Spinal cord (tissue), 10 donors: ENCODE measurements around the gene HYCC1. TPM values are rescaled to one million over a fixed set of nuclear protein-coding genes. Genes with fewer than 3 reads are reported as not detected.

Source experiments
- DNase-seq, 6 donors: peaks; one replicate each; pipeline versions ENCODE4 v3.0.0 to v3.0.0-alpha.2; 2013 to 2015; ENCODE audit warnings: low spot score in 6 of 6, low read depth in 4 of 6
- H3K27ac ChIP-seq: one replicate; pipeline ENCODE4 v1.5.1; 2013; ENCODE audit warnings: low read depth, low read length, control low read depth
- H3K27me3 ChIP-seq: one replicate; pipeline ENCODE4 v1.6.1; 2013; ENCODE audit warnings: low read length; ENCODE audit not compliant: control insufficient read depth, insufficient read depth
- H3K36me3 ChIP-seq: one replicate; pipeline ENCODE4 v1.6.1; 2013; ENCODE audit warnings: low read length; ENCODE audit not compliant: control insufficient read depth, insufficient read depth
- H3K4me1 ChIP-seq: one replicate; pipeline ENCODE4 v1.6.1; 2013; ENCODE audit warnings: low read length; ENCODE audit not compliant: control insufficient read depth, insufficient read depth
- H3K4me3 ChIP-seq: one replicate; pipeline ENCODE4 v1.5.1; 2013; ENCODE audit warnings: low read depth, low read length, control low read depth
- H3K9me3 ChIP-seq: one replicate; pipeline ENCODE4 v1.6.1; 2013; ENCODE audit warnings: low read length; ENCODE audit not compliant: control insufficient read depth, insufficient read depth
- WGBS: methylation state at CpG from one replicate; pipeline ENCODE4 v1.1.5; 2013; ENCODE audit warnings: missing lambda C conversion rate; ENCODE audit not compliant: insufficient coverage; 5-methylcytosine and 5-hydroxymethylcytosine counted together
- polyA plus RNA-seq, 2 donors: library from polyadenylated mRNA; unstranded; fragments of 120-200 nt; gene quantifications; one replicate each; pipeline ENCODE4 v1.2.1, GENCODE V29; 2013; ENCODE audit not compliant: insufficient read length in 2 of 2
- total RNA-seq, 2 donors: library from RNA; depleted of rRNA in 1 of 2; stranded (reverse); fragments of 120-200 nt in 1 of 2; fragments of >200 nt in 1 of 2; gene quantifications; one replicate each; pipeline versions ENCODE4 v1.2.3 to v1.2.4, GENCODE V29; 2013 to 2014
- donor health status: healthy.

The HYCC1 gene
- total and polyA plus RNA-seq, 4 donors = 15.9 to 52.7 (median 27.1) TPM

GRCh38 chr7:23003505-23004246 is 10.3 kb downstream of the HYCC1 start:
- no peaks in the 10 kb centered on the region for H3K36me3 ChIP-seq
- no peaks in the 10 kb centered on the region for H3K27me3 ChIP-seq
- WGBS = 38% methylated on average over 1 of the region's 2 CpGs
- H3K4me3 ChIP-seq = no peak overlapping the region
- no peak overlapping the region for H3K27ac ChIP-seq
- no peaks in the 10 kb centered on the region for H3K4me1 ChIP-seq
- H3K9me3 ChIP-seq = no peaks in the 10 kb centered on the region
- no peak for DNase-seq

DNA sequence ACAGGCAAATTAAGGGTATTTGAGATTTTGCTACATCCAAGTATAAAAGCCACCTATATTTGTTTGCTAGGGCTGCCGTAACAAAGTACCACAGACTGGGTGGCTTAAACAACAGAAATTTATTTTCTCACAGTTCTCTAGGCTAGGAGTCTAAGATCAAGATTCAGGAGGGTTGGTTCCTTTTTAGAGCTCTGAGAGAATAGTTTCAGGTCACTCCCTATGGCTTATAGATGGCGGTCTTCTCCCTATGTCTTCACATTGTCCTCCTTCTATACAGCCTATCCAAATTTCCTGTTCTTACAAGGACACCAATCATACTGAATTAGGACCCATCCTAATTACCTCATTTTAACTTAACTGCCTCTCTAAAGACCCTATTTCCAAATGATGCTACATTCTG is 11.2 kb downstream of the HYCC1 start:
- WGBS = 100% methylated on average over 1 of the region's 2 CpGs
- no peak overlapping the region for H3K27ac ChIP-seq
- H3K4me3 ChIP-seq = no peak overlapping the region
- DNase-seq = no peak
- no peaks in the 10 kb centered on the region for H3K4me1 ChIP-seq
- H3K36me3 ChIP-seq = no peaks in the 10 kb centered on the region
- no peaks in the 10 kb centered on the region for H3K9me3 ChIP-seq
- H3K27me3 ChIP-seq = no peaks in the 10 kb centered on the region

DNA sequence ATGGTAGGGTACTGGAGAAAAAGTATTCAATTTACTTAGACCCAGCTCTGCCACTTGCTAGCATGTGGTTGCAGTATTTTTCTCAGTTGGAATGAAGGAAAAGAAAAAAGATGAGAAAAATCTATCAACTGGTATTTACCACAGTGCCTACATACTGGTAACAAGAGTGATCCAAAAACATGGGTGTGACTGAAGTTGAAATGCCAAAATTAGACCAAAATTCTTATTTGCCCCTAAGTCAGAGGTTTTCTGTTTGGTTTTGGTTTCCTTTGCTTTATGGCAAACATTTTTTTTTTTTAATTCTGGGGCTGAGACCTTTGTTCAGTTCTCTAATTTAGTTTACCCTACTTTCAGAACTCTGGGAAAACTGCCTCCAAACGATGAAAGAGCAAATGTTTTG is 12.3 kb downstream of the HYCC1 start:
- Histone ChIP-seq H3K27ac (no peak overlapping the region), H3K27me3 (no peaks in the 10 kb centered on the region), H3K36me3 (no peaks in the 10 kb centered on the region), H3K4me1 (no peaks in the 10 kb centered on the region), H3K4me3 (no peak overlapping the region), H3K9me3 (no peaks in the 10 kb centered on the region)
- no peak for DNase-seq
- WGBS = no CpG with 5 or more reads among the region's 1 CpG

GRCh38 chr7:23000597-23001360 is 13.2 kb downstream of the HYCC1 start:
- no peaks in the 10 kb centered on the region for H3K27me3 ChIP-seq
- DNase-seq = no peak
- no CpG with 5 or more reads among the region's 4 CpGs for WGBS
- H3K4me3 ChIP-seq = no peak overlapping the region
- no peaks in the 10 kb centered on the region for H3K9me3 ChIP-seq
- no peaks in the 10 kb centered on the region for H3K4me1 ChIP-seq
- no peaks in the 10 kb centered on the region for H3K36me3 ChIP-seq
- no peak overlapping the region for H3K27ac ChIP-seq

GRCh38 chr7:22998519-22998896 is 15.4 kb downstream of the HYCC1 start:
- Histone ChIP-seq H3K27ac (no peak overlapping the region), H3K27me3 (no peaks in the 10 kb centered on the region), H3K4me1 (no peaks in the 10 kb centered on the region), H3K4me3 (no peak overlapping the region), H3K36me3 (no peaks in the 10 kb centered on the region), H3K9me3 (no peaks in the 10 kb centered on the region)
- peak in 2 of 6 donors; percentile 11 to 66 for DNase-seq
- 33% methylated on average over 2 of the region's 2 CpGs for WGBS

DNA sequence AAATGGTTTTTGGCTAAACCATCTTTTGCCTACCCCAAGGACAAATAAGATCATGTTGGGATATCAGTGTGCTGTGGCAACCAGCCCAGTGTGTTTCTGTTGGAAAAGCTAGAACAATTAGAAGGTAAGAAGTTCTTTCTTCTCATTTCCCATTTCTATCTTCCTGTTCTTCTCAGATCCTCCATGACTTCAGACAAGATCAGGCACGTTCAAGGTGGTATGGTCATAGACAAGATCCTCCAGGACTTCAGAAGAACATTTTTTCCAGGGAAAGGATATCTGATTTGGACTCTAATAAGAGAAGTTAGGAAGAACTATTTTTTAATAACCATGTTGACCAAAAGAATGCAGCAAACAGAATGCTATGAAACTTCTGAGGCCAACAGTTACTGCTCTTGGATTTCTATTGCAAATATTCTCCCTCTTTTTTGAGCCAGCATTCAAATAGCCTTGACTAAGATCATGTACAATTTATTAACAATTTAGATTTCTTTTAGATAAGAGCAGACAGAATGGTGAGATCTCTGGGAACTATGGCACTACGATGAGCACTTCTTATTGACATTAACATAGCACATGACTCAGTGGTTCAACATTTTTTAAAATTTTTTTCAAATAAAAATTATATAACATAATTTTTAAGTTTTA is 15.9 kb downstream of the HYCC1 start:
- no peak for DNase-seq
- no peaks in the 10 kb centered on the region for H3K9me3 ChIP-seq
- no CpG with 5 or more reads among the region's 2 CpGs for WGBS

GRCh38 chr7:22996470-22996869 is 17.5 kb downstream of the HYCC1 start:
- Histone ChIP-seq H3K36me3 (no peaks in the 10 kb centered on the region), H3K27me3 (no peaks in the 10 kb centered on the region), H3K4me1 (no peaks in the 10 kb centered on the region), H3K27ac (no peak overlapping the region), H3K4me3 (no peak overlapping the region), H3K9me3 (no peaks in the 10 kb centered on the region)
- DNase-seq = no peak
- no CpG with 5 or more reads among the region's 1 CpG for WGBS

More for the DNA sequence above, 15.9 kb downstream of the HYCC1 start:
- Histone ChIP-seq H3K27ac (no peak overlapping the region), H3K36me3 (no peaks in the 10 kb centered on the region), H3K27me3 (no peaks in the 10 kb centered on the region), H3K4me3 (no peak overlapping the region), H3K4me1 (no peaks in the 10 kb centered on the region)

DNA sequence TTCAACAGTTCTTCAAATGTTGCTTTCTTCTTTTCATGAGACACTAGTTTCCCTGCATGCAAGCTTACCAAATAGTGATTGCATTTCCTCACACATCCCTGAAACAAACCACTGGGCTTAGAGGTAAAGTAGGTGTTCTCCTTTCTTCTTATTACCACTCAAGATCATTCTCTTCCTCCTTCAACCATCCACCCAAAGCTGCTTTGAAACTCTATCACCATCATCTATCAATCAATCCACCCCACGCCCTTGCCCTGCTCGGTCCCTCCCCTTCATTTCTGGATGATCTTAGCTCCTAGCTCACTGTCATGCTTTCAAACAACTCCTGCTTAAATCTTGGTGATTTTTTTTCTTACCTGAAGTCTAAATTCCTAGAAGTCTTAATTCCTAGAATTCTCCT is 18.9 kb downstream of the HYCC1 start:
- no peaks in the 10 kb centered on the region for H3K36me3 ChIP-seq
- no peak overlapping the region for H3K4me3 ChIP-seq
- H3K27ac ChIP-seq = no peak overlapping the region
- no peaks in the 10 kb centered on the region for H3K27me3 ChIP-seq
- DNase-seq = no peak
- 100% methylated on average over 2 of the region's 2 CpGs for WGBS
- H3K9me3 ChIP-seq = no peaks in the 10 kb centered on the region
- H3K4me1 ChIP-seq = no peaks in the 10 kb centered on the region

- no CpG with 5 or more reads among the region's 3 CpGs for WGBS
- no peaks in the 10 kb centered on the region for H3K4me1 ChIP-seq
- no peak overlapping the region for H3K27ac ChIP-seq
- H3K9me3 ChIP-seq = no peaks in the 10 kb centered on the region
- DNase-seq = no peak
- H3K4me3 ChIP-seq = no peak overlapping the region
- H3K27me3 ChIP-seq = no peaks in the 10 kb centered on the region
- no peaks in the 10 kb centered on the region for H3K36me3 ChIP-seq
Observed at GRCh38 chr7:22992874-22993840, 20.8 kb downstream of the HYCC1 start.
